Adrenal gland (tissue), 19 donors: ENCODE data around the gene BRAP. TPM values are rescaled to one million over a fixed set of nuclear protein-coding genes. Genes with fewer than 3 reads are reported as not detected.

Experiments
- DNase-seq, 7 donors: peaks; one replicate each; pipeline ENCODE4 v3.0.0-alpha.2; 2019 to 2020
- H3K27ac ChIP-seq, 5 donors: fragments of 200-600 bp; sonication (generic) in 4 of 5; 1 replicate in 3 of 5; 2 replicates in 2 of 5; pipeline versions ENCODE4 v1.5.1 to v1.8.0; 2016 to 2020; ENCODE audit warnings: mild to moderate bottlenecking in 1 of 5
- H3K27me3 ChIP-seq: fragments of 200-600 bp; 2 replicates; pipeline ENCODE4 v1.8.0; 2021
- H3K36me3 ChIP-seq, 2 donors: fragments of 200-600 bp; replicated peaks in 1 of 2; 1 replicate in 1 of 2; 2 replicates in 1 of 2; pipeline versions ENCODE4 v1.5.1 to v1.8.0; 2018 to 2022
- H3K4me1 ChIP-seq, 2 donors: fragments of 200-600 bp; replicated peaks in 1 of 2; 1 replicate in 1 of 2; 2 replicates in 1 of 2; pipeline versions ENCODE4 v1.5.1 to v1.8.0; 2018 to 2021
- H3K4me3 ChIP-seq, 4 donors: fragments of 200-600 bp; sonication (generic) in 3 of 4; one replicate each; pipeline ENCODE4 v1.5.1; 2016 to 2018
- H3K9me3 ChIP-seq, 3 donors: fragments of 200-600 bp; sonication (generic) in 1 of 3; replicated peaks in 1 of 3; 1 replicate in 2 of 3; 2 replicates in 1 of 3; pipeline versions ENCODE4 v1.5.1 to v1.8.0; 2016 to 2021
- POLR2A ChIP-seq, 2 donors: fragments of 450-650 bp; IDR thresholded peaks; one replicate each; pipeline ENCODE4 v1.6.1; 2017; ENCODE audit warnings: antibody characterized with exemption in 2 of 2, mild to moderate bottlenecking in 2 of 2, moderate library complexity in 1 of 2
- WGBS, 4 donors: extraction: QIAGEN DNeasy Blood & Tissue Kit in 2 of 4; methylation state at CpG; one replicate each; pipeline versions ENCODE4 v1.1.5 to v1.1.7; 2013 to 2017; 5-methylcytosine and 5-hydroxymethylcytosine counted together
- intact Hi-C, 2 donors: fragments of 100-400 bp; cut with DNase I; formaldehyde crosslinking; loops; one replicate each; pipeline versions ENCODE4 v1.14.1 to v1.15.0; 2022 to 2023
- long read RNA-seq, 10 donors: library from polyadenylated mRNA in 3 of 10; unstranded in 2 of 10; stranded (forward) in 1 of 10; transcript quantifications; one replicate each; pipeline ENCODE4 v2.0.0 and lab custom pipeline, GENCODE V29; 2021 to 2026
- polyA plus RNA-seq, 3 donors: library from polyadenylated mRNA; stranded (reverse); fragments of 200-250 nt in 2 of 3; fragments of 350-450 nt in 1 of 3; fragmentation: Illumina TruSeq in 1 of 3; extraction: RNeasy Lipid Tissue Mini Kit (QIAGEN cat#74804) in 1 of 3; gene quantifications; one replicate each; pipeline ENCODE4 v1.2.3, GENCODE V29; 2013 to 2014
- total RNA-seq, 9 donors: library from RNA; depleted of rRNA in 4 of 9; stranded (reverse); fragments of >200 nt in 4 of 9; fragments of 120-200 nt in 1 of 9; fragmentation: NEBNext Ultra II Directional in 1 of 9; extraction: Animal tissue kit (Norgen Biotek cat#: 25700) in 1 of 9; gene quantifications; one replicate each; pipeline versions ENCODE4 v1.1.0 to v1.2.4, GENCODE V29; 2013 to 2023
- TF ChIP-seq, protein P1 (sequence below), 6 experiments: fragments of 450-650 bp in 4 of 6; fragments of 200-600 bp in 2 of 6; sonication (generic) in 1 of 6; IDR thresholded peaks; 1 replicate in 5 of 6; 2 replicates in 1 of 6; pipeline versions ENCODE4 v1.5.1 to v1.8.0; 2016 to 2021; ENCODE audit warnings: antibody characterized with exemption in 6 of 6, mild to moderate bottlenecking in 2 of 6, moderate library complexity in 1 of 6
- donor health status: healthy with polysubstance abuse.
- donor health status: Bipolar disorder and iron deficiency.
- donor health status: DM: yes; HTN: yes; CAD: no.
- donor health status: DM: no; HTN: no; CAD: no.
- donor health status: DM: no; HTN: no; CAD: no.
- donor health status: DM: yes; HTN: yes; CAD: no.

The BRAP gene, protein sequence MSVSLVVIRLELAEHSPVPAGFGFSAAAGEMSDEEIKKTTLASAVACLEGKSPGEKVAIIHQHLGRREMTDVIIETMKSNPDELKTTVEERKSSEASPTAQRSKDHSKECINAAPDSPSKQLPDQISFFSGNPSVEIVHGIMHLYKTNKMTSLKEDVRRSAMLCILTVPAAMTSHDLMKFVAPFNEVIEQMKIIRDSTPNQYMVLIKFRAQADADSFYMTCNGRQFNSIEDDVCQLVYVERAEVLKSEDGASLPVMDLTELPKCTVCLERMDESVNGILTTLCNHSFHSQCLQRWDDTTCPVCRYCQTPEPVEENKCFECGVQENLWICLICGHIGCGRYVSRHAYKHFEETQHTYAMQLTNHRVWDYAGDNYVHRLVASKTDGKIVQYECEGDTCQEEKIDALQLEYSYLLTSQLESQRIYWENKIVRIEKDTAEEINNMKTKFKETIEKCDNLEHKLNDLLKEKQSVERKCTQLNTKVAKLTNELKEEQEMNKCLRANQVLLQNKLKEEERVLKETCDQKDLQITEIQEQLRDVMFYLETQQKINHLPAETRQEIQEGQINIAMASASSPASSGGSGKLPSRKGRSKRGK
- total RNA-seq: 10 to 100 TPM; 13.6 to 25.3 (median 20.4) TPM
- polyA plus RNA-seq: 10 to 100 TPM in 2 of 3 donors, 1 to 10 TPM in 1; 8.6 to 31.0 (median 10.7) TPM
- long read RNA-seq, donor 1, full-length matches to known transcripts: 8 of 8 reads
- long read RNA-seq, donor 1, partial matches to known transcripts: 0 of 8 reads
- long read RNA-seq, donor 1, other reads (novel, unspliced or antisense): 0 of 8 reads
- long read RNA-seq, donor 2, full-length matches to known transcripts: 1 of 448 reads
- long read RNA-seq, donor 2, partial matches to known transcripts: 370 of 448 reads
- long read RNA-seq, donor 2, other reads (novel, unspliced or antisense): 77 of 448 reads
- long read RNA-seq, donor 3, full-length matches to known transcripts: 4 of 4 reads
- long read RNA-seq, donor 3, partial matches to known transcripts: 0 of 4 reads
- long read RNA-seq, donor 3, other reads (novel, unspliced or antisense): 0 of 4 reads
- long read RNA-seq, donor 4, full-length matches to known transcripts: 6 of 16 reads
- long read RNA-seq, donor 4, partial matches to known transcripts: 4 of 16 reads
- long read RNA-seq, donor 4, other reads (novel, unspliced or antisense): 6 of 16 reads
- long read RNA-seq, donor 5, full-length matches to known transcripts: 27 of 36 reads
- long read RNA-seq, donor 5, partial matches to known transcripts: 1 of 36 reads
- long read RNA-seq, donor 5, other reads (novel, unspliced or antisense): 8 of 36 reads
- long read RNA-seq, donor 6, full-length matches to known transcripts: 5 of 10 reads
- long read RNA-seq, donor 6, partial matches to known transcripts: 3 of 10 reads
- long read RNA-seq, donor 6, other reads (novel, unspliced or antisense): 2 of 10 reads
- long read RNA-seq, donor 7, full-length matches to known transcripts: 1 of 1 reads
- long read RNA-seq, donor 7, partial matches to known transcripts: 0 of 1 reads
- long read RNA-seq, donor 7, other reads (novel, unspliced or antisense): 0 of 1 reads
- long read RNA-seq, donor 8, full-length matches to known transcripts: 4 of 4 reads
- long read RNA-seq, donor 8, partial matches to known transcripts: 0 of 4 reads
- long read RNA-seq, donor 8, other reads (novel, unspliced or antisense): 0 of 4 reads
- long read RNA-seq, donor 9, full-length matches to known transcripts: 2 of 2 reads
- long read RNA-seq, donor 9, partial matches to known transcripts: 0 of 2 reads
- long read RNA-seq, donor 9, other reads (novel, unspliced or antisense): 0 of 2 reads
- long read RNA-seq, donor 10, full-length matches to known transcripts: 6 of 443 reads
- long read RNA-seq, donor 10, partial matches to known transcripts: 360 of 443 reads
- long read RNA-seq, donor 10, other reads (novel, unspliced or antisense): 77 of 443 reads

DNA sequence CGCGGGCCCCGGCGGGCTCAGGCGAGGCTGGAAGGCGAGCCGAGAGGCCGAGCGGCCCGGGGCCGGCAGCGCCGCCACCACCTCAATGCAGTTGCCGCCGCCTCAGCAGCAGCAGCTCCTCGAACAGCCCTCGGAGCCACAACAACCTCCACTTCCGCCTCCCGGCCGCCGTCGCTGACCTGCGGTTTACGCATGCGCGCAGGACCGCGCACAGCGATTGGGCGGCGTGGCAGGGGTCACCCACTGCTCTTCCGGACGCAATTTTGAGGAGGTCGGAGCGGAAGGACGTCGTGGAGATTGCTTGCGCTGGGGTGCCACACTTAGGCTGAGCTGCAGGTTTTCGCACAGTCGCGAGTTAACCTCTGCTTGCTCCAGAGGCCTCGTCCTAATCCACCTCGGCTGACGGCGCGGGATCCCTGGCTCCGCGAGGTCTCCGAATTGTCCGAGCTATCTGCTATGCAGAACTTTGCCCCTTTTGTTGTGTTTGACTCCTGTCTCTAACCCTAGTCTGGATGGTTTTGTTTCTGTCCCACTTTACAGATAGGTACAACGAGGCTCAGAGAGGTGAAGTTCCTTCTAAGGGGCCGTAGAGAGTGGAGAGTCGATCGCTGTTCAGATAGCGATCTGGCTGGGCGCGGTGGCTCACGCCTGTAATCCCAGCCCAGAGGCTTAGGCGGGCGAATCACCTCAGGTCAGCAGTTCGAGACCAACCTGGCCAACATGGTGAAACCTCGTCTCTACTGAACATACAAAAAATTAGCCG lies at the start of gene BRAP, which contains the start of gene ACAD10:
Gene BRAP, minus strand, starts transcription at position 146 of the 763 bp plus-strand sequence. CDS start 164 bp downstream, outside the sequence.
Gene ACAD10, plus strand, starts transcription at position 243 of the 763 bp plus-strand sequence. CDS start 6,657 bp downstream, outside the sequence.
- Histone ChIP-seq H3K36me3 (peaks cover 0 to 18% of the 10 kb centered on the region in 2 donors), H3K9me3 (no peaks in the 10 kb centered on the region), H3K4me3 (peak within 1 kb of the TSS; percentile 58 to 98 (median 84)), H3K4me1 (peaks cover 16 to 32% of the 10 kb centered on the region in 2 donors), H3K27ac (peak within 1 kb of the TSS; percentile 4 to 94 (median 85)), H3K27me3 (no peaks in the 10 kb centered on the region)
- peak; percentile 92 to 97 (median 94) for DNase-seq
- 0 to 2% (median 0%) methylated on average over 17 to 63 of the region's 63 CpGs for WGBS, 4 donors
- intact Hi-C loops: no loop called here
- TF ChIP-seq, protein P1, sequence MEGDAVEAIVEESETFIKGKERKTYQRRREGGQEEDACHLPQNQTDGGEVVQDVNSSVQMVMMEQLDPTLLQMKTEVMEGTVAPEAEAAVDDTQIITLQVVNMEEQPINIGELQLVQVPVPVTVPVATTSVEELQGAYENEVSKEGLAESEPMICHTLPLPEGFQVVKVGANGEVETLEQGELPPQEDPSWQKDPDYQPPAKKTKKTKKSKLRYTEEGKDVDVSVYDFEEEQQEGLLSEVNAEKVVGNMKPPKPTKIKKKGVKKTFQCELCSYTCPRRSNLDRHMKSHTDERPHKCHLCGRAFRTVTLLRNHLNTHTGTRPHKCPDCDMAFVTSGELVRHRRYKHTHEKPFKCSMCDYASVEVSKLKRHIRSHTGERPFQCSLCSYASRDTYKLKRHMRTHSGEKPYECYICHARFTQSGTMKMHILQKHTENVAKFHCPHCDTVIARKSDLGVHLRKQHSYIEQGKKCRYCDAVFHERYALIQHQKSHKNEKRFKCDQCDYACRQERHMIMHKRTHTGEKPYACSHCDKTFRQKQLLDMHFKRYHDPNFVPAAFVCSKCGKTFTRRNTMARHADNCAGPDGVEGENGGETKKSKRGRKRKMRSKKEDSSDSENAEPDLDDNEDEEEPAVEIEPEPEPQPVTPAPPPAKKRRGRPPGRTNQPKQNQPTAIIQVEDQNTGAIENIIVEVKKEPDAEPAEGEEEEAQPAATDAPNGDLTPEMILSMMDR (IDR thresholded peaks at IDR 0.05): no peak
- peak; percentile 46 to 87 for TF ChIP-seq POLR2A (IDR thresholded peaks at IDR 0.05)

DNA sequence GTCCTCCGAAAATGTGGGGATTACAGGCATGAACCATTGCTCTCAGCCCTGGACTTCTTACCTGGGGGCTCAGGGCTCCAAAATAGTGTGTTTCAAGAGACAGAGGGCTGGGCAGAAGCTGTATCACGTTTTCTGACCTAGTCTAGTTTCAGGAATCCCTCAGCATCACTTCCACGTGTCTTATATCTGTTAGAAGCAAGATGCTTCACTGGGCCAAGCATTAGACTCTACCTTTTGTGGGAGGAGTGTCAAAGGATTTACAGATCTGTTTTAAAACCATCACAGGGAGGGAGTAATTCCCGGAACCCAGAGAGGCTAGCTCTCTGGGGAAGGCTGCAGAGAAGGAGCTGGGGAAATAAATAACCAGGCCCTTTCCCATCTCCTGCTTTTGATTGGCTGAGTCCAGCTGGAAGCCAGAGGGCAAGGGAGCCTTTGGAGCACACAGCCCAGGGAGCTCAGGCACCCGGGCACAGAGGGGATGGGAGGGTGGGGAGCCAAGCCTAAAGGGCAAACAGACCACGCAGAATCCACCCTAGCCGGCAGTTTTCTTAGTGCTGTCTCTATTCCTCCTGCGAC lies 47.7 kb upstream of the BRAP start:
- H3K4me1 ChIP-seq: no peaks in the 10 kb centered on the region
- no peaks in the 10 kb centered on the region for H3K9me3 ChIP-seq
- TF ChIP-seq, protein P1 (IDR thresholded peaks at IDR 0.05): no peak
- TF ChIP-seq POLR2A (IDR thresholded peaks at IDR 0.05): no peak
- intact Hi-C loops: no loop called here
- 88 to 92% (median 89%) methylated on average over 8 of the region's 8 CpGs for WGBS, 4 donors
- H3K36me3 ChIP-seq: peaks cover 0 to 30% of the 10 kb centered on the region in 2 donors
- H3K27ac ChIP-seq: no peak overlapping the region
- H3K27me3 ChIP-seq: no peaks in the 10 kb centered on the region
- no peak for DNase-seq
- no peak overlapping the region for H3K4me3 ChIP-seq

DNA sequence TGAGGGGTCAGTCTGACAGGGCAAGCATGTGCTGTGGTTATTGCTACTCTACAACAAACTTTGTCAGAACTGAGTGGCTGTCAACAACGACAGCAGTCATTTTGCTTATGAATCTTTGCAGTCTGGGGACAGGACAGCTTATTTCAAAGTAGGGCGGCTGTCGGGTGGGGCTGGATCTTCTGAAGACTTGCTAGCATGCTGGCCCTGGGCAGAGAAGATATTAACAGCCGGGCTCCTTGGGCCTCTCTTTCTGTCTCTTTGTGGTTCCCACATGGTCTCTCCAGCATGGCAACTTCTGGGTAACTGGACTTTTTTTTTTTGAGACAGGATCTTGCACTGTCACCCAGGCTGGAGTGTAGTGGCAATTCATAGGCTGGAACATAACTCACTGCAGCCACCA lies 47.0 kb upstream of the BRAP start:
- Histone ChIP-seq H3K27me3 (no peaks in the 10 kb centered on the region), H3K27ac (no peak overlapping the region), H3K36me3 (peaks cover 0 to 30% of the 10 kb centered on the region in 2 donors), H3K9me3 (no peaks in the 10 kb centered on the region), H3K4me1 (no peaks in the 10 kb centered on the region), H3K4me3 (no peak overlapping the region)
- no peak for TF ChIP-seq POLR2A (IDR thresholded peaks at IDR 0.05)
- TF ChIP-seq, protein P1 (IDR thresholded peaks at IDR 0.05): no peak
- intact Hi-C loops: no loop called here
- DNase-seq: no peak
- WGBS, 4 donors: 87 to 93% (median 90%) methylated on average over 4 of the region's 4 CpGs
